T-helper 1 cell treated with Interleukin-12 subunit alpha and Interleukin-12 subunit beta and Interleukin-4 antibody, amounts not matched to agents 30 ng/mL and 1 ng/mL, for 36 hours (primary cell): Measurements from ENCODE around the gene MS4A14. TPM values are rescaled to one million over a fixed set of nuclear protein-coding genes. Genes with fewer than 3 reads are reported as not detected.

ENCODE experiments used
- intact Hi-C: fragments of 100-400 bp; cut with micrococcal nuclease; formaldehyde crosslinking; loops from one replicate; pipeline ENCODE4 v1.15.1; 2024
- total RNA-seq: library from RNA; stranded (reverse); gene quantifications from 2 replicates; pipeline ENCODE4 v1.2.3, GENCODE V29; 2022

MS4A14 gene, protein sequence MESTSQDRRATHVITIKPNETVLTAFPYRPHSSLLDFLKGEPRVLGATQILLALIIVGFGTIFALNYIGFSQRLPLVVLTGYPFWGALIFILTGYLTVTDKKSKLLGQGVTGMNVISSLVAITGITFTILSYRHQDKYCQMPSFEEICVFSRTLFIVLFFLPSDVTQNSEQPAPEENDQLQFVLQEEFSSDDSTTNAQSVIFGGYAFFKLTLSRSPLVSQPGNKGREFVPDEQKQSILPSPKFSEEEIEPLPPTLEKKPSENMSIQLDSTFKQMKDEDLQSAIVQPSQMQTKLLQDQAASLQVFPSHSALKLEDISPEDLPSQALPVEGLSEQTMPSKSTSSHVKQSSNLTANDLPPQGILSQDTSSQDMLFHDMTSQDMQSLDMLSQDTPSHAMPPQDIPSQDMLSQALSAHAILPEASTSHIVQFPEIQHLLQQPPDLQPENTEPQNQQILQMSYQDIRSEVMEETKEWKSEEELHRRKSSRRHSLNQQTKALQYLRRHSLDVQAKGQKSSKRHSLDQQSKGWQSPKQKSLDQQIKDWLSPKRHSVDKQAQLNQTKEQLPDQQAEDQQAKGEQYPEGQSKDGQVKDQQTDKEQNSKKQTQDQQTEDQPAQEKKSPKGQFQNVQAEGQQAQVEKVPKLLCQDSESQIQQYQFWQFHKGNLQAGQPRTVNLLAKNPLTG
- total RNA-seq, result not detected in 2 replicates

DNA sequence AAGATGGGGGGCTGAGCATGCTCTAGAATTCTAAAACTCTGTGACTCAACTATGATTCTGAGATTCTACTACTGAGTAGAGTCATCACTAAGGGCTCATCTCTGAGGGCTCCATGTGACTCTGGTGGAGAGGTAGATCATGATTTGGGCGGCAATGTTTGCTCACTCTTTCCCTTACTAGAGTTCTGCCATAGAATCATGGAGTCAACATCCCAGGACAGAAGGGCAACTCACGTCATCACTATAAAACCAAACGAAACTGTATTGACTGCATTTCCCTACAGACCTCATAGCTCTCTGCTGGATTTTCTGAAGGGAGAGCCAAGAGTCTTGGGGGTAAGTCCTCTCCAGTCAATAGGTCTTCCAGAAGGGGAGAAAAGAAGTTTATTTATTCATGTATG, at the start of gene MS4A14:
TSS of gene MS4A14 (plus strand) at position 78 of the 400 bp plus-strand sequence. CDS start at position 198, 120 bp downstream.
- intact Hi-C loops, result no loop called here

DNA sequence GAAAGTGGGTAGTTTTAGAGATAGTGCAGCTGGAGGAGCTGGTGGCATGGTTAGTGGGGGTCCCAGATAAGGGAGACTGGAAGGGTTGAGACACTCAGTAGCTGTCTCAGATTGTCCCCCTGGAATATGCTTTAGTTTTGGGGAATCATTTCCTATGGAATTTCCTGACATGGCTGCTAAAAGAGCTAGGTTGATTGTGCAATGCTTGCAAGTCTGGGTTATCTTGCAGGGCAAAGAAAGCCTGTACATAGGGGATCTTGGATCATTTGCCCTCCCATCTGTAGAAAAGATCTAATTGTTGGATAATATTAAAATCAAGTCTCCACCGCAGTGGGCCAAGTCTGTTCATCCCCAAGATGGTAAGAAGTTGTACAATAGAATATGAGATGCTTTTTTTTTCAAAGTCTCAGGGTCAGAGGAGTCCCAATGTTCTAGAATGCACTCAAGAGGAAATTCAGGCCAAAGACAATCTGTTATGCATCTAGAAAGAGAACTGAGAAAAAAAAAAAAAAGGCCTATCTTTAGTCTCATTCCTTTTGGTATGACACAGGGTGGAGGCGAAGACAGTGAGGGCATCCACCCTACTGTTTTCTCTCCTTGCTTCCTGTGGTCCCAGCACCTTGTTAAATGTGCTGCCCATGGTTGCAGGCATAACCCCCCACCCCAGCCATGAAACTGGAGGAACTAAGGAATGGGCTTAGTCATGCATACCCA, 49.0 kb upstream of the MS4A14 start:
- intact Hi-C loops, result no loop called here

DNA sequence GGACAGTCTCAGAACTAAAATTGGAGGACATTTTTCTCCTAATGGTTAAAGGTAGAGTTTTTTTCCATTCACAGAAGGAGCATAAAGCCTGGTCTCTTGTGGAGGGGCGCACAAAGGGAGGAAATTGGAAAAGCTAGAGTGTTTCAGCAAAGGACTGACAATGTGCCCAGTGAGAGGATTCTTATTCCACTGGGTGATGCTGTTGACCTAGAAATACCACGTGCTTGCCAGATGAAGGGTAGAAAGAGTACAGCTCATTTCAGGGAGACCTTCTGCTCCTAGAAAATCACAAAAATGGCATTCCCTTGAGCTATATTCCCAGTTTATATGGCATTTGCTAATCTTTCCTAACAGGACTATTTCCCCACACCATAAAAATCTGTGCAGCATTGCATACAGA, 48.1 kb upstream of the MS4A14 start:
- intact Hi-C loops, result no loop called here

DNA sequence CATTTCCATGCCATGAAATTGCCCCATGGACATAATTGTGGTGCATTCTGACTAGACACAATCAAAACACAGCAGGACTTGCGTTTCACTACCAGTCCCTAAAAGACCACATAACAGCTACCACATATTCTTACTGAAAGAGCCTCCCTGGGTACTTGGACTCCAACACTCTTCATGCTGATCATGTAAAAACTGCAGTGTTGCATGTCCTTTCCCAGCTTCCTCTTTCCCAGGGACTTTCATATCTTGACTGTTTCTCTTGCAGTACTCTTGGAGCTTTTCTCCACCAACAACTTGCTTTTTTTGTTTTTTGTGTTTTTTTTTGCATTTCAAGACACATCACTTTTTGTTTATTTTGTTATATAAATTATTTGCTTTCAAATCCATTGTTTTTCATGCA, 46.3 kb upstream of the MS4A14 start:
- intact Hi-C loops, result no loop called here

DNA sequence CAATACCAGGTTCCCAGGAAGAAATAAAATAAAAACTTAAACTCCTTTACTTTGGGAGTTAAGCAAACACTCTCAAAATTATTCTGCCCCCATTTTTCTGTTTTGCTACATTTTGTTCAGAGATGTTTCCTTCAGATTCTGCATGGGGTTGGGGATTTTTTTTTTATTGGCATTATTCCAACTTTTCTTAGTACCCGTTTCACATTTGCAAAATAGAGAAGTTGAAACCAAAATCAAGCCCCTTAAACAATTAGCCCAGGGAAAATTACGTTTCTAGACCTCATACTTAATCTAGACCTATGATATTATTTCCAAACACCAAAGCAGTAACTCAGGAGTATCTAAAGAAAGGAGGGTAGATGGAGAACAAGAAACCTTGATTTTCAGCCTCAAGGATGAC, 38.5 kb upstream of the MS4A14 start:
- intact Hi-C loops, result no loop called here

DNA sequence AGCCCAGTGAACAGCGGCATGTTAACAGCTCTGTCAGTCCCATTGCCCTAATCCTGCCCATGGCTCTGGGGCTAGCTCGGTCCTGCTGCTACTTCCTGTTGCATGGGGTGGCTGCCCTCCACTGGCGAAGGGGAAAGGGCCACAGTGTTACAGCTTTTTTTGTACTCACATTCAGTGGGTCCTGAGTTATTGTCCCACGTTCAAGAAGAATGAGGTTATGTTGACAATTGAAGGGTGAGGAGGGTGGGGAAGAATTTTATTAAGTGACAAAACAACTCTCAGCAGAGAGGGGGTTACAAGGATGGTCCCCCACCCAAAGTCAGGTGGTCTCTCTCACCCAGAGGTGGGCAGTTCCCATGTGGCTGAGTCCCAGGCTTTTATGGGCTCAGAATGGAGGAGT, 35.6 kb upstream of the MS4A14 start:
- intact Hi-C loops, result loop anchor here (5.0 to 10.0 kb wide), 3 partner anchors 272 to 694 kb away; partner anchors contain the start of gene MS4A15

DNA sequence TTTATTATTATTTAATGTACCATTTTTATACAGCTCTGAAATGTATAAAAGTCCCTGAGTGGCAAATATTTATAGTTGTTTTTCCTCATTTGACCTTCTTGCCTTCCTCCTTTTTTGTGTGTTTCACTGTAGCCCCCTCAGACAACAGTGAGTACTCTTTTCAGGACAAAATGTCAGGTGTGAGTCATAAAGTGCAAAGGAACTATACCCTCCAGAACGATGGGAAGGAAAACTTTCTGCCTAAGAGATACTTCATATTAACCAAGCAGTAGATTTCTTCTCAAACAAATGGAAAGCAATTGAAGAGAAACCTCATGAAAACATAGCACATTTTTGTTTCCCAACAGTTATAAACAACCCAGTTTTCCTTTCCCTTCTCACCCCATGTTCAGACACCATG, 34.0 kb upstream of the MS4A14 start:
- intact Hi-C loops, result loop anchor here (2.0 to 10.0 kb wide), 4 partner anchors 19 to 693 kb away; partner anchors contain the start of gene MS4A15

DNA sequence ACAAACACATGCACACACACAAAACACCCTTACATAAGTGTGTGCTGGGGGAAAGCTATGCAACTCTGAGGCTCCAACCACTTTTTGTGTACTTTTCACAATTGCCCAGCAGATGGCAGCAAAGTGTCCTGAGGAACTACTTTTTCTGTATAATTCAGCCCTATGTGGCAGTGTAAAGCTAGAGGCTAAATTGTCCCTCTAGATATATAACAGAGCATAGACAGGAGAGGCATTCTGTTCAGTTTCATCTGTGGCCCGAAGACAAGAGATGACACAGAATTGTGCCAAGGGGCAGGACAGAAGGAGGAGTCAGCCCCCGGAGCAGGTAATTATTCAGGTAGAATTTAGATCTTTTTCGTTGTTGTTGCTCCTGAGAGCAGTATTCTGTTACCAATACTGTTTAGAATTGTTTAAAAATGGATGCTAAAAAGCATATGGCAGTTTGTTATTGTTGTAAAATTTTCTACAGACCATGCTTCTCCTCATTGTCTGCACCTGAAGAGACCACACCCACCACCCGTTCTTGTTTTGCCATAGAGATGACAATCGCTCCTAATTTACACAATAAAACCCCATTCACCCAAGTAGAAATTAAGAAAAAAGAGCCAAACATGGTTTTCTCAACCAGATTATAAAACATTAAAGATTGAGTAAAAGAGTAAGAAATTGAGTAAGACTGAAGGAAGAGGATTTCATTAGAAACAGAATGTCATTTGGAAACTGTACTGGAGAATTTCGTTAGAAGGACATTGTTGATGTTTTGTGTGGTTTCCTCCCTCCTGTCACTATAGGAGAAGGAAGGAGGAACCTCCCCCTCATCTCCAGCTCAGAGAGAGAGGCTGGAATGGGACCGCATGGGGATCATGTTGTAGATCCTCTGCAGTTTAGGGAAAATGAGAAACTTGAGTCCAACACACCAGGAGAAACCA, 32.5 kb upstream of the MS4A14 start:
- intact Hi-C loops, result loop anchor here (1.0 to 10.0 kb wide), 6 partner anchors 21 to 691 kb away; partner anchors contain the start of gene MS4A15

DNA sequence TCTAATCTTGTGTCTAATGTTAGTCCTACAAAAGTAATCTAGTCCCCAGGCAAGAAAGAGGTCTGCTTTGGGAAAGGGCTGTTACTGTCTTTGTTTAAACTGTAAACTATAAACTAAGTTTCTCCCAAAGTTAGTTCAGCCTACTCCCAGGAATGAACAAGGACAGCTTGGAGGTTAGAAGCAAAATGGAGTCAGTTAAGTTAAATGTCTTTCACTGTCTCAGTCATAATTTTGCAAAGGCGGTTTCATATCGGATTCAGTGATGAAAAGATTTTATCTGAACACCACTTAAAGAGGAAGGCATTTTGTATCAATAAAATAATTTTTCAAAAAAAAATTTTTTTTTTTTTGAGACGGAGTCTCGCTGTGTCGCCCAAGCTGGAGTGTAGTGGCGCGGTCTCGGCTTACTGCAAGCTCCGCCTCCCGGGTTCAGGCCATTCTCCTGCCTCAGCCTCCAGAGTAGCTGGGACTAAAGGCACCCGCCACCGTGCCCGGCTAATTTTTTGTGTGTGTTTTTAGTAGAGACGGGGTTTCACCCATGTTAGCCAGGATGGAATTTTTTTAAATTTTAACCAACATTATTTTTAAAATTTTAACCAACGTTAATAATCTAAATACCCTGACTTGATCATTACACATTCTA, 29.9 kb upstream of the MS4A14 start:
- intact Hi-C loops, result loop anchor here (10.0 kb wide), 1 partner anchor 688 kb away; no protein-coding TSS in a partner anchor

DNA sequence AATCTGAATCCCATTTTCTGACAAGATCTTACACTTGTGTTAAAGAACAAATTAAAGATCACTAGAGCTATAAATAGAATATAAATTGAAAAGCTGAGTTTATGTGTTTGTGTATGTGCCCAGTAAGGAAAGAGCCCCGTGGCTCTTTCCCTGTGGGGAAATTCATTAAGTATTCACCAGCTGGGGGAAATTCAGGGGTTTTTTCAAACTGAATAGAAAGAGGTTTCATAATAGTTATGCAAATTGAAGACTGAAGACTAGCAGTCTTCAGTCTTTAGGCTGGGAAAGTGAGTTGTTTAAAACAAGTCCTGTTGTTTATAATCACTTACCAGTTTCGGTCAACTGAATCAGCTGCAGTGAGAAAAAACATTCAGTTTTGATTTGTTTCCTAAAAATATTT, 29.2 kb upstream of the MS4A14 start:
- intact Hi-C loops, result loop anchor here (10.0 kb wide), 1 partner anchor 688 kb away; no protein-coding TSS in a partner anchor

DNA sequence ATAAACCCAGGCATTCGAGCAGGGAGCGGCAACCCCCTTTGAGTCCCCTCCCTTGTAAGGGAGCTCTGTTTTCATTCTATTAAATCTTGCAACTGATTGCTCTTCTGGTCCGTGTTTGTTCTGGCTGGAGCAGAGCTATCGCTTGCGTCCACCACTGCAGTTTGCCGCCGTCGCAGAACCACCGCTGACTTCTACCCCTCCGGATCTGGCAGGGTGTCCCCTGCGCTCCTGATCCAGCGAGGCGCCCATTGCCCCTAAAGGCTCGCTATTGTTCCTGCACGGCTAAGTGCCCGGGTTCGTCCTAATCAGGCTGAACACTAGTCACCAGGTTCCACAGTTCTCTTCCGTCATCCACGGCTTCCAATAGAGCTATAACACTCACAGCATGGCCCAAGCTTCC, 28.4 kb upstream of the MS4A14 start:
- intact Hi-C loops, result loop anchor here (10.0 kb wide), 1 partner anchor 687 kb away; no protein-coding TSS in a partner anchor

DNA sequence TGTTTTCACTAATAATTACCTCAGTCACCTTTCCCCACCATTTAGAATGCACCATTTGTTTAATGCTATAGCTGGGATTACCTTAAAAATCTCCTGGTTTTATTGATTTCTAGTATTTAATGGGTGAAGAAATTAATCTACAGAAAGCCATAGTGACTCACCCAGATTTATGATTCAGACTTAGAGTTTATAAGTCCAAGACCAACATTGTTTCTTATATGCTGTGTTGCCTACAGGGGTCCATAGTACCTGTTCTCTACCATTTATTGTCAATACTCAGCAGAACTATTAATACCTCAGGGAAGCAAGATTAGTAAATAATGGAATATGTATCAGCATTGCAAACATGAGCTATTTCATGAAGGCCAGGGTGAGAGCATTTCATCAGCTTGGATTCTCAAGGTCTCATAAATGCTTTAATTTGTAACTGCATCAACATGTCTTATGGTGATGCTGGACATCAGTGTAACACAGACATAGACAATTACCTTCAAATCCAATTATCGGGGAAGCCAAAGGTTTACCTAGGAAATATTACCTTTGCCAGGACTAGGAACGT, 25.9 kb upstream of the MS4A14 start:
- intact Hi-C loops, result no loop called here

DNA sequence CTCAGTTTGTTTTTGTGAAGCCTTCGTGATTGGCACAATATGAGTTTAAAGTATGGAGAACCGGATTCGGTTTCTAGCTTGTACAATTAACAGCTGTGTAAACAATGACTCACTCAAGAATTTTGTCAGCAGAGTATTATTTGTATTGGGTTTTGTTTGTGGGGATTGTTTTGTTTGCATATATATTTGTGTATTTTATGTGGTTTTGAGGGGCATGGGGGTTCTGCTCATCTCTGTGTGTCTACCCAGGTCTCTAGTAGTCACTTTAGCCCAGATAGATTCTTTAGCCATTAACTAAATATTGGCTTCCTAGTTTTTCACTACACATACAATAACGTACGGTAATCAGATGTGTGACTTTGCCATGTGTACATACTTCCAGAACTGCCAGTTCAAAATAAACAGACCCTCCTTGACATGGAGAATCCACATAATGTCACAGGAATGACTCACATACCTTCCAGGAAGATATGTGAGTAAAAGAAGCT, 25.4 kb upstream of the MS4A14 start:
- intact Hi-C loops, result no loop called here

DNA sequence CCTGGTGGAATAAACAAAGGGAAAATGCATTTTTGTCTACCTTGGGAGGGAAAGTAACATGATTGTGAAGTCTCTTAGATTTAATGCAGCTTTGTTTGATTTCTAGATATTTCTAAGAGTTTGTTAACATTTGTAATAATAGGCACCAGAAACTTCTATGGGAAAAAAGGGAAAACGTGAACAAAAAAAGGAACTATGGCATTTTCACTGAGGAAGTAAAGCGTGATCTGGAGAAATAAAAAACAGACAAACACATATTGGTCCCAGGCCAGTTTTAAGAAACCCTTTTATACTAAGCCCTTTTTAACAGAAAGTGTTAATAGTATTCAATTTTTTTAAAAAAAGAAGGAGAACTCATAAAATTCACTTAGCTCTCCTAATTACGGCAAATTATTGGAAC, 24.9 kb upstream of the MS4A14 start:
- intact Hi-C loops, result no loop called here

DNA sequence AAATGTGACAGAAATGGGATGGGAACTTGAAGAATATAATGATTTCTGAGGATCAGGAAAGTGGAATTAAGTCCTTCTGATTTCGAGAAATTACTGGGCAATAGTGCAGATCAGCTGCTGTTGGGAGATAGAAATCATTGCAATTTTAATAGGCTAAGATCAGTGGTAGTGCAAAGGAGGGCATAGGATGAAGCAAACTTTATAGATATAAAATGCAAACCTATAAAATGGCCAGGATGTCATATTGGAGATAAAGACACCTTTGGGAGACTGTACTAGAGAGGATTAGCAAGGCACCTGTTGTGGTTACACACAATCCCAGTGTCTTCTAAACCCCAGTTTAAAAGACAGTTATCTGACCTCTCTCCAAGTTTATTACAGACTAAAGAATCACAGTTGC, 24.4 kb upstream of the MS4A14 start:
- intact Hi-C loops, result no loop called here

DNA sequence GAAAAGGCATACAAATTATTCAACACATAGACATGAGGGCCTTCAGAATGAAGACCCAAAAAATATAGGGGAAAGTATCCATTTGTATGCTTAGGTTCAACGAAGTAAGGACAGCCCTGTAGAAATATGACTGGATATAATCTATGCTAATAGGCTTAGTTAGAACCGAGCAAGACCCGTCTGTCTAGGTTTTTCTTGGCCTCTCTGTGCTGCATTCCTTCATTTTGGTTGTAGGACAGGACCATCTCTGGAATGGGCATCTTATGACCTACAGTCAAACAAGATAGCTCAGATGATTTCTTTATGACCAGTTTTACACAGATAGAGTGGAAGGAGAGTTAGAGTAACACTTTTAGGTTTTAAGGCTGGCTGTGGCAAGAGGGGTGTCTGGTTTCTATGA, 23.5 kb upstream of the MS4A14 start:
- intact Hi-C loops, result no loop called here

DNA sequence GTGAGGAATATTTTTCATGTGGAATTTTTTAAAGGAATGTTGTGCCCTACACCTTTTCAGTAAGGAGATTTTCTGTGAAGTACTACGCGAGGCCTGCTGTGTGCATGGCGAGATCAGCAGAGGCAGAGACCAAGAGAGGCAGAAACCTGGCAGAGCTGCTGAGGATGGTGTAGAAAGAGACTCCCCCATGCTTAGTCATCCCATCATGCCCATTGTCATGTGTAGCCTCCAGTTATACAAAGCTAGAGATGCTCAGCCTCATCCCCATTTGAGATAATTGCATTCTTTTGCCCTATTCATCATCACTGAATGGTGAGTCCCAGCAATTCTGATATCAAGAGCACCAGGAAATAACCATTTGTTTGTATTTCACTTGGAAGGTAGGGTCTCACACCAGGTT, 20.9 kb upstream of the MS4A14 start:
- intact Hi-C loops, result no loop called here

DNA sequence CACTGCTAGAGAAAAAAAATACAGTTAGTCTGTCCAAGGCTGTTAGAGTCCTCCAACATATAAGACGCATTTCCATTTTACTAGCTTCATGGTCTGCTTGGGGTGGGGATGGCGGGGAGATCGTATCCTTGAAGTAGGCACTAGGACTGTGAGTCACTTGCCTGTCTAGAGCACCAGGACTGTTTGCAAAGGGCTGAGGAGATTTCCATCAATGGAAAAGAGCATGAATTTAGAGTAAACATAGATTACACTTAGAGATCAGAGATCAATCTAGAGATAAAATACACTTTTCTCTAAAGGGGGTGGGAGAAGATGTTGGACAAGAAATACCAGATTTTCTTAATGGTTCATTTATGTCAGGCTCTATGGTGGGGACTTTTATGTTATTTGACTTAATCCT, 19.7 kb upstream of the MS4A14 start:
- intact Hi-C loops, result no loop called here

DNA sequence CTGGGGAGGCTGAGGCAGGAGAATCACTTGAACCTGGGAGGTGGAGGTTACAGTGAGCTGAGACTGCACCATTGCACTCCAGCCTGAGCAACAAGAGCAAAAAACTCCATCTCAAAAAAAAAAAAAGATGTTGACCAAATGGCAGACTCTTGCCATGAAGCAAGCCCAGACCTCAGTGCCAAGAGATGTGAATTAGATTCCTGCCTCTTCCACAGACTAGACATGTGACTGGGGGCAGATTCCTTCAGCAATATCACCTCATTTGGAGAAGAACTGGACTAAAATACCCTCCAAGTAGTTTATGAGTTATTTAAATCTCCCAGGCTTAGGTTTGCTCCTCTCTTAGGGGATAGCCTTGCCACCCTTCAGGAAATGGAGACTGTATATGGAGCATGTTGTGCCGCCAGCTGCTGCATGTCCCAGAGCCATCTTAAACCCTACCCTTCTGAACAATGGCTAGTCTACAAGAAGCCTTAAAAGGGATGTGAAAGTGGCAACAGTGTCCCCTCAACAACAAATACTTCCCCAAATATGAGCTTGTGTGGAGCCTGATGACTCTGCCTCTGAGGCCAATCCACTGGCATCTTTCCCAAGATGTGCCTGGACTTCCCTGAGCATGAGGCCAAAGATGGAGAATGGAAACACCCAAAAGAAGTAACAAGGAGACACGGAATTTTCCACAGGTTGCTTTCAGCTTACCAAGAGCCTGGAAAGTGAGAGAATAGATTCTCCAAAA, 18.7 kb upstream of the MS4A14 start:
- intact Hi-C loops, result no loop called here
